GM21619 (cell line): Measurements from ENCODE around the gene APOM.

Experiments
- ATAC-seq: cut with Tn5 transposase; IDR thresholded peaks from one replicate; pipeline ENCODE4 v1.9.1; 2021; ENCODE audit not compliant: unreplicated experiment

Gene APOM

DNA sequence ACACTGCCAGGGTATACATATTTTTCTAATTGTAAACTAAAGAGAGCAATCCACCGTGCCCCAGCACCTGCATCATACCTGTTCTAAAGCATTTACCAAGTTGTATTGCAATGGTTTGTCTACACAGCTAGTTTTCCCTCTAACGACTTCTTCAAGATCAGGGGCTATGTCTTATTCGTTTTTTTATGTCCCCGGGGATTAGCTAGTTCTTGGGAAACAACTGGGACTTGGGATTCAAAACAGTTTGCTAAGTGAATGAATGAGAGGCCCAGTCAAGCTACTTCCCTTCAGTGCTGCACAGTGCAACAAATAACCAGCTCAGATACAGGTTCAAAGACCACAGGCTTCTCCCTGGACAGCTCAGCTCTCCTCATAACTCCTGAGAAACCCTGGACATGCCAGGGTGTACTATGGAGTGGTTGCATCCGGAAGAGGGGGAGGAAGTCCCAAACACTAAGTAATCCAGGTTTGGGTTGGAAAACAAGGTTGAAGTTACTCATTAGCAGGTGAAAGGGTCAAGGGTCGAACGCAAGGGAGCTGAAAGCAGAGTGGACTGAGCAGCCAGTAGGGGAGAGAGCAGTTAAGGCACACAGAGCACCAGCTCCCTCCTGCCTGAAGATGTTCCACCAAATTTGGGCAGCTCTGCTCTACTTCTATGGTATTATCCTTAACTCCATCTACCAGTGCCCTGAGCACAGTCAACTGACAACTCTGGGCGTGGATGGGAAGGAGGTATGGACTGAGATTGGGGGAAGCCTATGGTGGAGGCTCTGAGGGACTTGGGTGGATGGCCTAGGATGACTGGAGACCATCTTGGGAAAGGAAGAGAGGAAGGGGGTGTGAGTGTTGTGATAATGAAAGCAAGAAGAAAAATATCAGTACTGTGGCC lies at the start of gene APOM:
Gene APOM, plus strand, starts transcription at position 546 of the 889 bp plus-strand sequence. Its CDS starts 73 bp downstream, at position 619.
- no peak for ATAC-seq

DNA sequence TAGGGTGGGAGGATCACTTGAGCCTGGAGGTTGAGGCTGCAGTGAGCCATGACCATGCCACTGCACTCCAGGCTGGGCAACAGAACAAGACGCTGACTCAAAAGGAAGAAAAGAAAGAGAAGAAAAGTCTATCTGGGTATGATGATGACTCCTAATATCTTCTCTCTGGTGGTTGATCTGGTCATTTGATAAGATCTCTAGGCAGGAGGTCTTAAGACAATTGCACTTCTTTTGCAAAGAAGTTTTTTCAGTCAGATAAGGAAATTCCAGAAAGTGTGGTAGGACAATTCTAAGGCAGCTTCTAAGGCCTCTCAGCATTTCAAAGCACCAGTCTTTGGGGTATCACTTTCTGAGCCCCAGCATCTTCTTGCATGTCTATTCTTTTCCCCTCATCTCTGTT lies 48.4 kb upstream of the APOM start:
- ATAC-seq: no peak

DNA sequence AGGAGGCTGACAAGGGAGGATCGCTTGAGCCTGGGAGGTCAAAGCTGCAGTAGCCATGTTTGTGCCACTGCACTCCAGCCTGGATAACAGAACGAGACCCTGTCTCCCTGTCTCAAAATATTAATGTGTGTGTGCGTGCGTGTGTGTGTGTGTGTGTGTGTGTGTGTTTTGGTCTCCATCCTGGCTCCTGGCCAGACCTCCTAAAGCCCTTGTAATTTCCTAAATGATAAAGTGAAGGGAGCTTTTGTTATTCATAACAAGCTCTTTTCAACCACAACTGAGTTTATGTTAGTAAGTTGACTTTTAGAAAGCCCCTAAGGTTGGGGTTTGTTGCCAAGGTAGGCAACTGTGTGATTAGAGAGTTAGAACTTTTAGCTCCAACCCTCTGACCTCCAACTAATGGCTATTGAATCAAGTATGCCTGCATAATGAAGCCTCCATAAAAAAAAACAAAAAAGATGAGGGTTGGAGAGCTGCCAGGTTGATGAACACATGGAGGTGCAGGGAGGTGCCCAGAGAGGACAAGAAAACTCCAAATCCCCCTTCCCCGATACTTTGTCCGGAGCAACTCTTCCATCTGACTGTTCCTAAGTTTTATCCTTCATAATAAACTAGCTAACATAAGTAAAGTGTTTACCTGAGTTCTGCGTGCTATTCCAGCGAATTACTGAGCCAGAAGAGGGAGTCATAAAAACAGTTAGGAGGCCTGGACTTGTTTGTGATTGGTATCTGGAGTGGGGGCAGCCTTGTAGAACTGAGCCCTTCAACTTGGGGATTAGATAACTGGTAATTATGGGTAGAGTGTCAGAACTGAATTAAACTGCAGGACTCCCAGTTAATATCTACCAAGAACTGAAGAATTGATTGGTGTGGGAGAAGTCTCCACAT lies 45.9 kb upstream of the APOM start:
- ATAC-seq: no peak

DNA sequence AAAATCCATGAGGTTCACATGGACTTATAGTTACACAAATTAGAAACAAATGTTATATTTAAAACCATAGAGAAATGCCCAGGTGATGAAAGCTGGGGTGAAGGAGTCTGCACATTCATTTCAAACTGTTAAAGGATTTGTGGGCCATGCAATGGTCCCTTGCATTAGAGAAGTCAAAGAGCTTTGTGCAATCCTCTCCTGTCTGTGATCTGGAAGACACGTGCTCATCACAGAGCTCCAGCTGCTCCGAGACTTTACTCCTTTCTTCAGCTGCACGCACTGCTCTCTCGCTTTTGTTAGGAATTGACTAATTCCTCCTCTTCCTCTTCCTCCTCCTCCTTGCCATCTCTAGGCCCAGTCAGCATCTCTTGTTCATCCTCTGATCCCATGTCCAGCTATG lies 44.7 kb upstream of the APOM start:
- ATAC-seq: no peak

DNA sequence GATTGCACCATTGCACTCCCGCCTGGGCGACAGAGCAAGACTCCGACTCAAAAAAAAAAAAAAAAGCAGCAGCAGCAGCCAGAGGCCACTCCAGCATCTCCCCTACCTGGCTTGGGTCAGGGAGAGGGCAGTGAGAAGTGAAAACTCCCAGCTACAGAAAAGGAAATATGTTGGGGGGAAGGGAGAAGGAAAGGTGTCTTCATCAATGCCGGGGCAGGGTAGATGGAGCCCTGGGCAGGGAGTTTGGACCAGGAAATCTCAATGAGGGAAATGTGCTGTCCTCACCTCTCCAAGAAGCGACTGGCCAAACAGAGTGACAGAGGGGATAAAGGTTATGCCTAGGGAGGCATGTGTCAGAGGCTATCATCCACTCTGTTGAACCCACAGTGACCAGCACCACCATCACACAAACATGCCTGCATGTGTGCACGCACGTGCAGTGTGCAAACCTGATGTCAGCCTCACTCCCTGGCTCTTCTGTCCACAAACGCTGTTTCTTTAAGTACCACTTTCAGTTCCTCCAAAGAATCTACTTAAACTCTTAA lies 41.5 kb upstream of the APOM start:
- ATAC-seq: no peak

DNA sequence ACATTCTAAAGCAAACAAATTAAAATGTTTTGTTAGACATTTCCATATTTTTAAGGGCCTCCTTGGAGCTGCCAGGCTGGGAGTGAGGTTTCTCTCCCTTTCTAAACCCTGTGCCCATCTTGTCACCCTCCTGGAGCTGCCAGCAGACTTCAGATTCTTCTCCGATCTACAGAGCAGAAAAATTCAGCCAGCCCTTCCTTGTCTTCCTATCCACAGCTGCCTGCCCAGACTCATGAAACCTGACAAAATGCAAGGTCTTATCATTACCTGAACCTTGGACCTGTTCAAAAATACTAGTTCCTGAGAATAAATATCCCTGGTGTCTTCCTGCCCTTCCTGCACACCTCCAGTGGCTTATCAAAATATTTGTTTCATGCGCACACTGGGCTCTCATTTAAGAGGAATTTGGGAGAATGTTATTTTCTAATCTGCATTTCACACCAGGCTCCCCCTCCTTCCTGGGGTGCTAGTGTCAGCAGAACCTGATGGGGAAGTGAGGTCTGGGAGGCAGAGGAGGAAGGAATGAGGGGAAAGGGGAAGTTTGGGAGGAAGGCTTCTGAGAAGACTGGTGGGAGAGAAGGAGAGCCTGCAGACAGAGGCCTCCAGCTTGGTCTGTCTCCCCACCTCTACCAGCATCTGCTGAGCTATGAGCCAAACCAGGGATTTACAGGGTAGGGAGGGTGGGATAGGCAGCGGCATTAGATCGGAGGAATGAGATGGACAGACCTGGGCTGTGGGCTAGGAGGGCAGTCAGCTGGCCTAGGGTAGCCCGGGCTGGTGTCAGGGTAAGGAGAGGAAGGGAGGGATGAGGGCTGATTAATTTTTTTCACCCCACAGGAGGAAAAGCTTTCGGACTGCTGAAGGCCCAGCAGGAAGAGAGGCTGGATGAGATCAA lies 40.8 kb upstream of the APOM start, which contains the start of gene AIF1:
Gene AIF1, plus strand, starts transcription at position 551 of the 895 bp plus-strand sequence. Its CDS starts 96 bp downstream, at position 647.
- ATAC-seq: no peak

DNA sequence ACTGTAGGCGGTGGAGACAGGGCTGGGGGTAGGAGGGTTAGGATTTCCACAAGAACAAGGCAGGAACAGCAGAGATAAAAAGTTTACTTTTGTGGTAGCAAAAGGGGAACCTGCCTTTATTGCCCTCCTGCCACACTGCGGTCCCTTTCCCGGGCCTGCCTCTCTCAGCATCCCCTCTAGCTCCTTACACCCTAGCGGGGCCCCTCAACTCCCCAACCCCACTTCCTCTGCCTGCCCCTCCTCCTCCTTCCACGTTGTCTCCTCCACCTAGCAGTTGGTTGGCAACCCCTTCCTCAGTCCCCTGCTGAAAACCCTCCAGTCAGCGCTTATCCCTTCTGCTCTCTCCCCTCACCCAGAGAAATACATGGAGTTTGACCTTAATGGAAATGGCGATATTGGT lies 39.9 kb upstream of the APOM start:
- ATAC-seq: no peak

DNA sequence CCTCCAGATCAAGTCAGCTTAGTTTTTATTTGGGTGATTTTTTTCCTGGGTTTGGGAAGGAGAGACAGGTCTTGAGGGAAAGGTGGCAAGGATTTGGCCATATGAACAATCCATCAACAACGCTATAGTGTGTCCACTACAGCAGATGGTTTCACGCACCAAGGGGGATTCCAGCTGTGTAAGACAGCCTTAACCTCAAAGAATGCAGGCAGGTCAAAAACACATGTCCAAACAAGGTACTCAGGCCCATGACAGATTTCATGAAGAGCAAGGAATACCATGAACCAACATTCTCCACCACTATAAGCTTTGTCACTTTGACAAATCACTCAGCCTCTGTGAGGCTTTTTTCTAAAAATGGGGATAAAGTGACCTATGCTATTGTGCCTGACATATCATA lies 38.7 kb upstream of the APOM start:
- ATAC-seq: no peak

DNA sequence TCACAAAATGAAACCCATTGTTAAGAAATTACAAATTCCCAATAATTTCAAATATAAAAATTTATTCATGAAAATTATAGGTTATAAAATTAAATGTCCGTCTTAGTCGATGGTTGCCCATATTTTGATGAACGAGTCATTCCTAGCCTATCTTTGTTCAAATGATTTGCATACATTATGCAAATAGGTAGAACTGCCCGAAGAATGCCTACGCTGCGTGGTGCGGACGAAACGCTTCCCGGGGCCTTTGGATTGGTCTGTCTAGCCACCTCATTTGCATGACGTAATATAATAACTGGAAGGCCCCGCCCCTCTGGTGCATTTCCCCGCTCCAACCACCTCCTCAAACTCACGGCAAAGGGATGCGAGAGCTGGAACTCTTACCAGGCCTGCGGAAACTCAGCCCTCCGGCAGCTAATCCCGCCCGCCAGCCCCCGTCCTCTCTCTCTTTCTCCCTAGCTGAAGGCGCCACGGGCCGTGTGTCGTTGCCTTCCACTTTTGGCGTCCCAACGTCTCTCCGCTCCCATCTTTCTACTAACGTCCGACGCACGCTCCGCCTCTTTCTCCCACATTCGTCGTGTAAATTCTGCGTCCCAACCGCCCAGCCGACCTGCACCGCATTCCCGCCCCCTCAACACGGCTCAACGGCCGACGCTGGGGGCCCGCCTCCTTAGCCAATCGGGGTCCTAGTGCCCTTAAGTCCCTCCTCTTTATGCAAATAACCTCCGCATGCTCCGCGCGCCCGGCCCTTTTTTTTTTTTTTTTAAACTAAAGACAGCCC lies 35.7 kb upstream of the APOM start:
- peak; percentile 71 for ATAC-seq

DNA sequence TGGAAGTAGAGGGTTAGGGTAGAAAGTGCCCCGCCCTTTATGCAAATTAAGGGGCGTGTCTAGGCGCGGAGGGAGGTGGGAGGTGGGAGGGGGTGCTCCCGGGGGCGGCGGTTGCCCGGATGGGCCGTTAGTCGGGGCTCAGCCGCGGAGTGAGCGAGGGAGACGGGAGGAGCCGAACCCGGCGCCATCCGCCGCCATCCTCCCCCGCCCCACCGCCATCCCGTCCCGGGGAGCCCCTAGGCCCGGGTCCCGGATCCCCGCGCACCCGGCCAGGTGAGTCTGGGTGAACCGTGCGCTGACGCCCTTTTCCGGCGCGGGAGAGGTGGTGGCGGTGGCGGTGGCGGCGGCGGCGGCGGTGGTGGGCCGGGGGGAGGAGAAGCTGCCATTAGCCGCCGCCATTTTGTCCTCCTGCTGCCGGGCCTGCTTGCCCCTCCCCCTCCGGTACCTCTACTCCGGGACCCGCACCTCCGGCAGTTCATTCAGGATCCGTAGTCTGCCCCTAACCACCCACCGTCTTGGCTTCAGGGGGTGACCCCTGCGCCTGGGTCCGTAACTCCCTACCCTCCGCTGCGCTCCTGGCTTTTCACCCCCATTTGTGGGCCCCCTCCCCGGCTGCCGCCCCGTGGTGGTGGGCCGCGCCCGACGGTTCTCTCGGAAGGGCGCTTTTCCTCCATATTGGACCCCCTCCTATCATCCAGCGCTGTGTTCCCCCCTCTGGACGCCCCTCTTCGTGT lies 34.9 kb upstream of the APOM start, which contains the start of gene PRRC2A:
Gene PRRC2A, plus strand, starts transcription at position 130 of the 734 bp plus-strand sequence. CDS start 2,075 bp downstream, outside the sequence.
- ATAC-seq: peak; percentile 47

DNA sequence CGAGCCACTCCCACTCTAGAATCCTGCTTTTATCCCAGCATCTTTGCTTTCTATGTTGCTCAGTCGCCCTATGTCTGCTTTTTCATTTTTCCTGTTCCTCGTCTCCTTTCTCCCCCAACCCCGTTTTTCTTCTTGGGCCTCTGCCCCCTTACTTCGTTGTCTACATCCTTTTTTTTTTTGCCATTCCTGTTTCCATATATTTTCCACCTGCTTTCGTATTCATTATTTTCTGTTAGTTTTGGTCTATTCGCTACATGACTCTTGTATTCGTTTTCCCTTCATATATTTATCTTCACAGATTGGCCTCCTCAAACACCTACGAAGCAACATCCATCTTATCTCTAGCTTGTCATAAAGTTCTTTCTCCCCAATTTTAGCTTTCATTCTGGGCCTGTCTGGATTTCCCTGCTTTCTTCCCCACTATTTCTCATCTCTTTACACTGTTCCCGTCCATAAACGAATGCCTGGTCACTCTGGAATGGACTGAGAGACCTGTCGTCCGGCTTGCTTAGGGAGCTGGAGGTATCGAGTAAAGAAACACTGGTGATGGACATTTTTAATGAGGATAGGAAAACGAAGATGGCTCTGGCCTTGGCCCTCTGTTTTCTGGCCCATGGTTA lies 34.3 kb upstream of the APOM start:
- no peak for ATAC-seq

DNA sequence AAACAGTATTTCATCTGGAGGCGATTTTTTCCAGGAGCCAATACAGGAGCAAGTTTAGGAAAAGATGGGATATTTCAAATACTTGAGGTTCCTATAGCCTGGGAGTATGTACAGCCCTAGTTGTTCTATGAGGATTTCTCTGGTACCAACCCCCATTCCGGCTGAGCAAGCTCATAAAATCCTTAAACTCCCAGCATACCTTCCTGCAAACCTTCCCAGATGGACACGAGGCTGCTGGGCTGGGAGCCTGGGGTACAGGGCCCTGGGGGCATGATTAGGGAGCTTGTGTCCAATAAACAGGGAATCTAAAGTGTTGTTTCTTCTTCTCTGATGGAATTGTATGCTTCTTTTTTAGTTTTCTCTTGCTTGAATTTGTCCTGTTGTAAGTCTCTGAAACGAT lies 33.7 kb upstream of the APOM start:
- no peak for ATAC-seq

DNA sequence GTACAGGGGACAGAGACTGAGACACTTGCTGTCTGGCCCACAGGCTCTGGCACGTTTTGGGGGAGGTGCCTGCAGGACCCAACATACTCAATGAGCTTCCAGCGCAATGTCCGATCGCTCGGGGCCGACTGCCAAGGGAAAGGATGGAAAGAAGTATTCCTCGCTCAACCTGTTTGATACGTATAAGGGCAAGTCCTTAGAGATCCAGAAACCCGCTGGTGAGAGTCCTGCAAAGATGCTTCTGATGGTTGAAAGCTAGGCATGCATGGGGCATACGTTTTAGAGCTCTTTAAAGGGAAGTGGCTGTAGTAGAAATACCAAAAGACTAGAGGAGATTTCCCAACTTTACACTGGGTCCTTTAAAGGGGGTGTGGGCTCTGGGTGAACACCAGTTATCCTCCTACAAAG lies 33.0 kb upstream of the APOM start:
- ATAC-seq: no peak

DNA sequence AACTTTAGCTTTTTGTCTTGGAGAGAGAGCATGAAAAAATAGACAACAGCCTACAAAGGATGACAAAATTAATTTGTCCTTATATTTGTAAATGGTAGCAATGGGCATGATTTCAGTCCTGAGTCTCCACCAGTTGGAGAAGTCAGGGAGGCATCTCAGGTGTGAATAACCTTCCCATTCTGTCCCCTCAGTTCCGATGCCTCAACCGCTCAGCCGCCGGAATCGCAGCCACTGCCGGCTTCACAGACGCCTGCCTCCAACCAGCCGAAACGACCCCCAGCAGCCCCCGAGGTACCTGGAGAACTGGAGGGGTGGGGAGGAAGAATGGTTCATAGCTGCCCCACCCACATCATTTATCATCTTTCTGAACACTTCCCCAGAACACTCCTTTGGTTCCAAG lies 31.6 kb upstream of the APOM start:
- ATAC-seq: no peak

DNA sequence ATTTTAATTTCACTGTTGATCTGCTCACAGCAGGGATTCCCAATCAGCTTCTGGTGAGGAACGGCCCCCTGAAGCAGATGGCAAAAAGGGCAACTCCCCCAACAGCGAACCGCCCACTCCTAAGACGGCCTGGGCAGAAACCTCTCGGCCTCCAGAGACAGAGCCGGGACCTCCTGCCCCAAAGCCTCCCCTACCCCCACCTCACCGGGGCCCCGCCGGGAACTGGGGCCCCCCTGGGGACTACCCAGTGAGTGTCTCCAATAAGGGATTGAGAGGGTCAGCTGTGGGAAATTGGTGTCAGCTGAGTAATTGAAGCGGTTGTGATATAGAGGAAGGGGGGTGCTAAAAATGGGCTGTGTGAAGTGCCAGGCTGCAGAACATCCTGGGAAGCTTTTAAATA lies 28.7 kb upstream of the APOM start:
- ATAC-seq: no peak

DNA sequence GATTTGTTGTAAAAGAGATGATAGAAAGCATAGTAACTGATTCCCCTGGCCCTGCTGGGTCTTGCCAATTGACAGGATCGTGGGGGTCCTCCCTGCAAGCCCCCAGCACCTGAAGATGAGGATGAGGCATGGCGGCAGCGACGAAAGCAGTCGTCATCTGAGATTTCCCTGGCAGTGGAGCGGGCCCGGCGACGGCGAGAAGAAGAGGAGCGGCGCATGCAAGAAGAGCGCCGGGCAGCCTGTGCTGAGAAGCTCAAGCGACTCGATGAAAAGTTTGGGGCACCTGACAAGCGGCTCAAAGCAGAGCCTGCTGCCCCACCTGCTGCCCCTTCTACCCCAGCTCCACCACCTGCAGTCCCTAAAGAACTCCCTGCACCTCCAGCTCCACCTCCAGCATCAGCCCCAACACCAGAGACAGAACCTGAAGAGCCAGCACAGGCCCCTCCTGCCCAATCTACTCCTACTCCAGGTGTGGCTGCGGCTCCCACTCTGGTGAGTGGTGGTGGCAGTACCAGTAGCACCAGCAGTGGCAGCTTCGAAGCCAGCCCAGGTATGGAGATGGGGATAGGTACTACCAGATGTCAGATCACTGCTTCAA lies 27.9 kb upstream of the APOM start:
- ATAC-seq: no peak

DNA sequence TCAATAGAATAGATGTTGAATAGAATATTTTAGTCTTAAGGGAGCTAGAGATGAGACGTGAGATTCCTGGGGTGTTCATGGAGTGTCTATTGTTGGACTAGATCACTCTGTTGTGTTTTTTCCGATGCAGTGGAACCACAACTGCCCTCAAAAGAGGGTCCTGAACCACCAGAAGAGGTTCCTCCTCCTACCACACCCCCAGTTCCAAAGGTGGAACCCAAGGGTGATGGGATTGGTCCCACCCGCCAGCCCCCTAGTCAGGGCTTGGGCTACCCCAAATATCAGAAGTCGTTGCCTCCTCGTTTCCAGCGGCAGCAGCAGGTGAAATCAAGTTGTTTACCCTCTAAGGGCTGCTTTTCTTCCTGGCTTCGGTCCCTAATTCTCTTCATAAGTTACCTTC lies 26.7 kb upstream of the APOM start:
- ATAC-seq: no peak
